ENCODE data around the gene MBTPS1.

- TF ChIP-seq, protein P1, sequence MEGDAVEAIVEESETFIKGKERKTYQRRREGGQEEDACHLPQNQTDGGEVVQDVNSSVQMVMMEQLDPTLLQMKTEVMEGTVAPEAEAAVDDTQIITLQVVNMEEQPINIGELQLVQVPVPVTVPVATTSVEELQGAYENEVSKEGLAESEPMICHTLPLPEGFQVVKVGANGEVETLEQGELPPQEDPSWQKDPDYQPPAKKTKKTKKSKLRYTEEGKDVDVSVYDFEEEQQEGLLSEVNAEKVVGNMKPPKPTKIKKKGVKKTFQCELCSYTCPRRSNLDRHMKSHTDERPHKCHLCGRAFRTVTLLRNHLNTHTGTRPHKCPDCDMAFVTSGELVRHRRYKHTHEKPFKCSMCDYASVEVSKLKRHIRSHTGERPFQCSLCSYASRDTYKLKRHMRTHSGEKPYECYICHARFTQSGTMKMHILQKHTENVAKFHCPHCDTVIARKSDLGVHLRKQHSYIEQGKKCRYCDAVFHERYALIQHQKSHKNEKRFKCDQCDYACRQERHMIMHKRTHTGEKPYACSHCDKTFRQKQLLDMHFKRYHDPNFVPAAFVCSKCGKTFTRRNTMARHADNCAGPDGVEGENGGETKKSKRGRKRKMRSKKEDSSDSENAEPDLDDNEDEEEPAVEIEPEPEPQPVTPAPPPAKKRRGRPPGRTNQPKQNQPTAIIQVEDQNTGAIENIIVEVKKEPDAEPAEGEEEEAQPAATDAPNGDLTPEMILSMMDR (conservative IDR thresholded peaks at IDR 0.05; ENCODE audit: low read length) = no peak
- no peak for TF ChIP-seq EZH2phosphoT487 (IDR thresholded peaks at IDR 0.05; ENCODE audit: borderline replicate concordance)
Observed at GRCh38 chr16:84159800-84160199, 43.1 kb upstream of the MBTPS1 start.

Data from Loucy (cell line).